ENCODE data around the gene CFAP299. TPM values are rescaled to one million over a fixed set of nuclear protein-coding genes. Genes with fewer than 3 reads are reported as not detected.

The CFAP299 gene
- total and polyA plus RNA-seq, 2 of the 13 experiments (the other 11 are each of a cell fraction or from before 2014, with no cell fraction given), result not detected

GRCh38 chr4:80311130-80311529 is 24.4 kb upstream of the CFAP299 start:
- ChIA-PET CTCF (ENCODE audit: low intra/inter-chr PET ratio, low total read pairs) (no interaction called here), POLR2A (no interaction called here)
- no peak overlapping the region for H2AFZ ChIP-seq (ENCODE audit: low read length)
- TF ChIP-seq ZNF550 (CRISPR knock-in tag; IDR thresholded peaks at IDR 0.05; ENCODE audit: borderline replicate concordance) (no peak), ZFP90 (CRISPR knock-in tag; IDR thresholded peaks at IDR 0.05; ENCODE audit: borderline replicate concordance) (no peak), ZNF256 (CRISPR knock-in tag; conservative IDR thresholded peaks at IDR 0.05) (no peak), MTF2 (CRISPR knock-in tag; IDR thresholded peaks at IDR 0.05; ENCODE audit: borderline replicate concordance) (no peak), ZFP82 (CRISPR knock-in tag; IDR thresholded peaks at IDR 0.05; ENCODE audit: borderline replicate concordance) (no peak), STAT6 (CRISPR knock-in tag; IDR thresholded peaks at IDR 0.05; ENCODE audit: borderline replicate concordance) (no peak), SPEN (CRISPR knock-in tag; IDR thresholded peaks at IDR 0.05; ENCODE audit: low read depth) (no peak), SKIL (CRISPR knock-in tag; IDR thresholded peaks at IDR 0.05; ENCODE audit: borderline replicate concordance) (no peak), ZNF253 (CRISPR knock-in tag; IDR thresholded peaks at IDR 0.05; ENCODE audit: borderline replicate concordance) (no peak), CERS6 (CRISPR knock-in tag; IDR thresholded peaks at IDR 0.05) (no peak), NFE2 (CRISPR knock-in tag; IDR thresholded peaks at IDR 0.05) (no peak), ARID5B (CRISPR knock-in tag; IDR thresholded peaks at IDR 0.05) (no peak), SP4 (CRISPR knock-in tag; IDR thresholded peaks at IDR 0.05) (no peak)
- ATAC-seq, result no peak
- FAIRE-seq, result no peak
- no peaks in the 10 kb centered on the region for H3K4me1 ChIP-seq (ENCODE audit: insufficient read depth, low read length)
- WGBS (ENCODE audit: low lambda C conversion rate), result 13% methylated on average over 3 of the region's 3 CpGs
- H3K4me3 ChIP-seq (replicated peaks in 1 of 3; ENCODE audit: insufficient read depth in 1 of 3, low read depth in 2 of 3, low read length in 3 of 3), result no peak overlapping the region
- H3K9ac ChIP-seq (ENCODE audit: insufficient read depth, low read depth, low read length), result no peak overlapping the region
- in situ Hi-C loops (cut with HindIII; ENCODE audit: extremely low pct_ligation_motif_present, low pct_unique_long_range_greater_than_20kb) (no loop called here), intact Hi-C loops (cut with micrococcal nuclease; ENCODE audit: unreplicated experiment) (no loop called here)
- no peaks in the 10 kb centered on the region for H3K36me3 ChIP-seq (replicated peaks in 1 of 2; ENCODE audit: control insufficient read depth in 1 of 2, insufficient read depth in 2 of 2, low read length in 2 of 2)
- no peak overlapping the region for H3K27ac ChIP-seq (ENCODE audit: extremely low read length, insufficient read depth, low read length)
- DNase-seq (ENCODE audit: low spot score), result no peak
- H3K4me2 ChIP-seq (ENCODE audit: low read depth, low read length), result no peak overlapping the region
- H3K79me2 ChIP-seq (ENCODE audit: insufficient read depth, low read length), result no peaks in the 10 kb centered on the region
- no peaks in the 10 kb centered on the region; a peak in 1 of 5 replicates for H3K27me3 ChIP-seq (ENCODE audit: control insufficient read depth in 1 of 2, insufficient read depth in 2 of 2, low read length in 2 of 2)
- no peaks in the 10 kb centered on the region for H3K9me3 ChIP-seq (ENCODE audit: low read length)
- no TSS peak for BruUV-seq (replicated peaks)
- no peaks in the 10 kb centered on the region for H4K20me1 ChIP-seq (ENCODE audit: insufficient read depth, low read length)

All from HepG2 (cell line).